HT-29 (cell line): ENCODE results near the gene GPA33. TPM values are rescaled to one million over a fixed set of nuclear protein-coding genes. Genes with fewer than 3 reads are reported as not detected.
A peak's percentile ranks its signal among the peaks of the same experiment; 100 is the strongest.
"Not testable (repeated sequence)": the region's sequence is repeated elsewhere in the genome, so short reads cannot be mapped to it uniquely, and the experiment has no call there.

Source experiments
- DNase-seq: peaks from one replicate; pipeline ENCODE4 v3.0.0-alpha.2; 2015; ENCODE audit warnings: low spot score
- total RNA-seq: library from RNA; depleted of rRNA; stranded (reverse); fragments of >200 nt; shearing (Covaris generic); gene quantifications from 2 replicates; pipeline ENCODE4 v1.2.3, GENCODE V29; 2014

Gene GPA33
- total RNA-seq, 1 experiment from 2014 or later = 3.1 TPM

GRCh38 chr1:167059045-167059808, 30.9 kb downstream of the GPA33 start:
- DNase-seq = peak; percentile 87

GRCh38 chr1:167057241-167057688, 32.9 kb downstream of the GPA33 start:
- peak; percentile 68 for DNase-seq

- no peak for DNase-seq
These were observed 33.5 kb downstream of the GPA33 start for GRCh38 chr1:167056529-167057231.

GRCh38 chr1:167054946-167055630, 35.1 kb downstream of the GPA33 start:
- DNase-seq = no peak

GRCh38 chr1:167054531-167054930, 35.6 kb downstream of the GPA33 start:
- no peak for DNase-seq

- DNase-seq = peak; percentile 35
These were observed 37.8 kb downstream of the GPA33 start for GRCh38 chr1:167052389-167052788.

GRCh38 chr1:167051907-167052306, 38.3 kb downstream of the GPA33 start:
- no peak for DNase-seq

- DNase-seq = peak; percentile 88
These were observed 46.3 kb downstream of the GPA33 start for GRCh38 chr1:167043752-167044488.

- DNase-seq = no peak
These were observed 56.5 kb downstream of the GPA33 start for GRCh38 chr1:167033646-167034045.

GRCh38 chr1:167029553-167029952, 60.6 kb downstream of the GPA33 start:
- not testable (repeated sequence) for DNase-seq

- DNase-seq = no peak
These were observed 67.8 kb downstream of the GPA33 start for GRCh38 chr1:167022384-167022783.

GRCh38 chr1:167016100-167016750, 74.0 kb downstream of the GPA33 start:
- no peak for DNase-seq

GRCh38 chr1:167013108-167013929, 76.9 kb downstream of the GPA33 start:
- DNase-seq = no peak

- DNase-seq = no peak
These were observed 77.6 kb downstream of the GPA33 start for GRCh38 chr1:167012570-167012969.

GRCh38 chr1:167011560-167012191, 78.5 kb downstream of the GPA33 start:
- DNase-seq = no peak

GRCh38 chr1:167003711-167004110, 86.5 kb downstream of the GPA33 start:
- DNase-seq = no peak
